H54 (cell line): Measurements from ENCODE around the gene NFATC4.
A peak's percentile ranks its signal among the peaks of the same experiment; 100 is the strongest.
"Not testable (repeated sequence)": the region's sequence is repeated elsewhere in the genome, so short reads cannot be mapped to it uniquely, and the experiment has no call there.

Source experiments
- DNase-seq: peaks from one replicate; pipeline ENCODE4 v3.0.0; 2011; ENCODE audit warnings: low spot score, mixed read lengths; ENCODE audit not compliant: insufficient read length
- FAIRE-seq: peaks from 3 replicates; lab custom pipeline; 2011; peaks lifted over from hg19 to GRCh38; lab: Jason Lieb, UNC
- POLR2A ChIP-seq: IDR thresholded peaks from 2 replicates; pipeline ENCODE4 v1.6.1; 2011; ENCODE audit warnings: low read depth, mild to moderate bottlenecking, low read length

The NFATC4 gene

DNA sequence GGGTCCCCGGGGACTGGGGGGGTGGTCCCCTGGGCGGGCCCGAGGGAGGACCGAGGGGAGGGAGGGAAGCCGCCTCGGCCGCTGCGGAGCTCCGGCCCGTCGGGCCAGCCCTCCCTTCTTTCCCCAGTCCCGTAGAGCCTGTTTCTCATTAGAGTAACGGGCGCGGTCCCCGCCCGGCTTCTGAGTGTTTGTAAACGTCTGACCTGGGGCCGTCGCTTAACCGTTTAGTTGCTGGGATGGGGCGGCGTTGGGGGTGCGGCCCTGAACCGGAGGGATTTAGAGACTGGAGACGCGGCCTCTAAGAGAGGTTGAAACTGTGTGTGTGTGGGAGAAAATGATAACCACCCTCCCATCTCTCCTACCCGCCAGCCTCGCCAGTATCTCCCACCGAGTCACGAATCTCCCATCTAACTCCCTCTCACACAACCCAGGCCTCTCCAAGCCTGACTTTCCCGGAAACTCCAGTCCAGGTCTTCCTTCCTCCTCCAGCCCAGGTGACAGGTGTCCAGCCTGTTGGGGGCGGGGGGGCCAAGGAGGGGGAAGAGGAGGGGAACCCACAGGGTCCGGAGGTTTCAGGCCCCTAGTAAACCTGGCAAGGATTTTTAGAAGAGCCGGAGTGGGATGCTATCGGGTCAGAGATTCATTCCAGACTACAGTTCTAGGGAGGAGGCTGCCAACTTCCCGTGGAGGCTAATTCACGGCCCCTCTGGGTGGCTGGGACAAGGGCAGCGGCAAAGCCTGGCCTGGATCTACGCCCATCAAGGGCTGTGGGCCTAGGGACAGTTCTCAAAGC is 1.1 kb upstream of the NFATC4 start:
- TF ChIP-seq POLR2A = no peak
- DNase-seq = peak; percentile 55
- FAIRE-seq = no peak

GRCh38 chr14:24368212-24368561 is 203 bp downstream of the NFATC4 start:
- FAIRE-seq (no peak), DNase-seq (no peak)
- no peak for TF ChIP-seq POLR2A

DNA sequence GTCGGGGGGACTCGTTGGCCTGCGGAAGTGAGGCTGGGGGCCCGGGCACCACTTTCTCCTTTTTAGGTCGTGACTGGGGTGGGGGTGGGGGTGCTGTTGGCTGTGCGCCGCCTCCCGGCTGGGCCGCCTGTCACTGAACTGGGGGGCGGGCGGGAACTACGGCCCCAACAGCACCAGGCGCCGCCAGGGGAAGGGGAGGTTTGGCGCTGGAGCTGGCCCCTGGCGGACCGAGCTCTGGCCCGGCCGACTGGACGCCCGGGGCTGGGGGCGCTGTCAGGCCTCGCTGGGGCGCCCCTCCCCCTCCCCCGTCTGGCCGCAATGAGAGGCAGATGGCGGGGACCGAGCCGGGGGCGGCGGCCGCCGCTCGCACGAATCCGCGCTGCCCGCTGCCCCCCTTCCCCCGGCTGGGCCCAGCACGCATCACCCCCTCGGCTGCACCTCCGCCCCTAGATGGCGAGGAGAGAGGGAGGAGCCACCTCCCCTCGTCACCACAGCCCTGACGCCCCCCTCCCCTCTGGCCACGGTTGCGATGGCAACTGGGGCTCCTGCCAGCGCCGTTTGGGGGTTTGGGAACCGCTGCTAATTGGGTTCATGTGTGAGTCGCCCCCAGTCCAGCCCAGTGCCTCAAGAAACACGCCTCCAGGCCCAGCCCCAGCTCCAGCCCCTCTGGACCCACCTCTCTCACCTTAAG is 723 bp downstream of the NFATC4 start:
- DNase-seq (no peak), FAIRE-seq (no peak)
- no peak for TF ChIP-seq POLR2A

DNA sequence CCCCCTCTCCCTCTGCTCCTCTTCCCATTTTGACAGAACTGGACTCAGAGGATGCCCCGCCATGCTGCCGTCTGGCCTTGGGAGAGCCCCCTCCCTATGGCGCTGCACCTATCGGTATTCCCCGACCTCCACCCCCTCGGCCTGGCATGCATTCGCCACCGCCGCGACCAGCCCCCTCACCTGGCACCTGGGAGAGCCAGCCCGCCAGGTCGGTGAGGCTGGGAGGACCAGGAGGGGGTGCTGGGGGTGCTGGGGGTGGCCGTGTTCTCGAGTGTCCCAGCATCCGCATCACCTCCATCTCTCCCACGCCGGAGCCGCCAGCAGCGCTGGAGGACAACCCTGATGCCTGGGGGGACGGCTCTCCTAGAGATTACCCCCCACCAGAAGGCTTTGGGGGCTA is 1.5 kb downstream of the NFATC4 start:
- no peak for FAIRE-seq

DNA sequence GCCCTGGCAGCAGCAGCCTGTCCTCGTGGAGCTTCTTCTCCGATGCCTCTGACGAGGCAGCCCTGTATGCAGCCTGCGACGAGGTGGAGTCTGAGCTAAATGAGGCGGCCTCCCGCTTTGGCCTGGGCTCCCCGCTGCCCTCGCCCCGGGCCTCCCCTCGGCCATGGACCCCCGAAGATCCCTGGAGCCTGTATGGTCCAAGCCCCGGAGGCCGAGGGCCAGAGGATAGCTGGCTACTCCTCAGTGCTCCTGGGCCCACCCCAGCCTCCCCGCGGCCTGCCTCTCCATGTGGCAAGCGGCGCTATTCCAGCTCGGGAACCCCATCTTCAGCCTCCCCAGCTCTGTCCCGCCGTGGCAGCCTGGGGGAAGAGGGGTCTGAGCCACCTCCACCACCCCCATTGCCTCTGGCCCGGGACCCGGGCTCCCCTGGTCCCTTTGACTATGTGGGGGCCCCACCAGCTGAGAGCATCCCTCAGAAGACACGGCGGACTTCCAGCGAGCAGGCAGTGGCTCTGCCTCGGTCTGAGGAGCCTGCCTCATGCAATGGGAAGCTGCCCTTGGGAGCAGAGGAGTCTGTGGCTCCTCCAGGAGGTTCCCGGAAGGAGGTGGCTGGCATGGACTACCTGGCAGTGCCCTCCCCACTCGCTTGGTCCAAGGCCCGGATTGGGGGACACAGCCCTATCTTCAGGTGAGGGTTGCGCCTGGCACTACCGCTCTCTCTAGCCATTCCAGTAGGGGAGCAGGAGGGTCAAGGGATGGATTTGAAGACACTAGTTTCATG is 2.1 kb downstream of the NFATC4 start:
- DNase-seq = no peak
- TF ChIP-seq POLR2A = no peak
- no peak for FAIRE-seq

More for the DNA sequence above, 1.5 kb downstream of the NFATC4 start:
- DNase-seq = no peak
- TF ChIP-seq POLR2A = no peak

DNA sequence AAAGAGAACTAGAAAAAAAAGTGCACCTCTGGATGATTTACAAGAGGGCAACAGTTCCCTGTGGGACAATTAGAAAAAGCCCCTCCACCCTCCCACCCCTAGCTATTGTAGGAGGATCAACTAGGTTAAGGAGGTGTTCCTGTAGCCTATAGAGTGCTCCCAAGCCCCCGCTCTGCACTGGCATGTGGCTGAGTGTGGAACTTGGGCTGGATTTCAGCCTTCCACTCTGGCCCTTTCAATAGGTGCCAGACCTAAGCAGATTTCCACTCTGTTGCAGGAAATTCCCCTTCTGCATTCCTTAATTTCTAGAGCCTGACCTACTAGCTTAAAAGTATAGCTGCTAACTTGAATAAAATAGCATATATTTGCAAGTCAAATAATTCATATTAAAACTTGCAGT is 2.8 kb downstream of the NFATC4 start:
- no peak for FAIRE-seq
- DNase-seq = no peak
- TF ChIP-seq POLR2A = no peak

DNA sequence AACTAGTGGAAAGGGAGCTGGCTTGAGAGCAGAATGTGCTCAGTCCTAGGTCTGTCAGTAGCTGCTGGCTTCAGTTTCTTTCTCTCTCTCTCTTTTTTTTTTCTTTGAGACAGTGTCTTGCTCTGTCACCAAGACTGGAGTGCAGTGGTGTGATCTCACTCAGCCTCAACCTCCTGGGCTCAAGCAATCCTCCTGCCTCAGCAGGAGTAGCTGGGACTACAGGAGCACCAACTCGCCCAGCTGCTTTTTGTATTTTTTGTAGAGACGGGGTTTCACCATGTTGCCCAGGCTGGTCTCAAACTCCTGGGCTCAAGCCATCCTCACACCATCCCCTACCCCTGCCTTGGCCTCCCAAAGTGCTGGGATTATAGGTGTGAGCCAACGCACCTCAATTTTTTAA is 3.6 kb downstream of the NFATC4 start:
- FAIRE-seq, DNase-seq: not testable (repeated sequence)

DNA sequence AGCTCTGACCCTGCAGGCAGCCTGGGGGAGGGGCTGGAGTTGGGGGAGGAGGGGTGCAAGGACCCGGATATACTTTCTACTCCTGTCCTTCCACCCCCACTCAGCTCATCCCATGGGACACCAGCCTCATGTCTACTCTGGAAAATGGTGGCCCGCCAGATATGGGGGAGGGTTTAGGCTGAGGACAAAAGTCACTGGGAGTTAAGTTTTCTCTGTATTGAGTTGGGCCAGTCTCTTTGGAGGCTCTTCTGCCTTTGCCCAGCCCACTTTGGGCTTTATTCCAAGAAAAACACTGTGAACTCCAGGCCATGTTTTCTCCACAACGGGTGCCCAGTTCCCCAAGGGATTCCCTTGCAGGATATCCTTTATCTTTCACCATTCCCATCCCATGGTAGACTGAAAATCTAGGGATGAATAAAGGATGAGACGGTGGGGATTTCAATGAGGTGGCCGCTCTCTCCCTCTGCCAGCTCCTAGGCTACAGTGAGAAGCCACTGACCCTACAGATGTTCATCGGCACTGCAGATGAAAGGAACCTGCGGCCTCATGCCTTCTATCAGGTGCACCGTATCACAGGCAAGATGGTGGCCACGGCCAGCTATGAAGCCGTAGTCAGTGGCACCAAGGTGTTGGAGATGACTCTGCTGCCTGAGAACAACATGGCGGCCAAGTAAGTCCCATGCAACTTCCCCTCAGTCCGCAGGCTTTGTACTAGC is 4.9 kb downstream of the NFATC4 start:
- TF ChIP-seq POLR2A = no peak
- FAIRE-seq = no peak
- no peak for DNase-seq

DNA sequence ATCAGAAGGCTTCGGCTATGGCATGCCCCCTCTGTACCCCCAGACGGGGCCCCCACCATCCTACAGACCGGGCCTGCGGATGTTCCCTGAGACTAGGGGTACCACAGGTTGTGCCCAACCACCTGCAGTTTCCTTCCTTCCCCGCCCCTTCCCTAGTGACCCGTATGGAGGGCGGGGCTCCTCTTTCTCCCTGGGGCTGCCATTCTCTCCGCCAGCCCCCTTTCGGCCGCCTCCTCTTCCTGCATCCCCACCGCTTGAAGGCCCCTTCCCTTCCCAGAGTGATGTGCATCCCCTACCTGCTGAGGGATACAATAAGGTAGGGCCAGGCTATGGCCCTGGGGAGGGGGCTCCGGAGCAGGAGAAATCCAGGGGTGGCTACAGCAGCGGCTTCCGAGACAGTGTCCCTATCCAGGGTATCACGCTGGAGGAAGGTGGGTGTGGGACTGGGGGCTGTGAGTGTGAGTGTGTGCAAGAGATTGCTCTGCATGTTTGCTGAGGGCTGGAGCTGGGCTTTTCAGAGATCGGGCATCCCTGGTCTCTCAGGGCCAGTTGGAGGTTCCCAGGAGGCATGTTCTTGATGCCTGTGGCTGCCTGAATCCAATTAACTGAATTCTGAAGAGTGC is 8.6 kb downstream of the NFATC4 start:
- no peak for TF ChIP-seq POLR2A
- no peak for FAIRE-seq
- DNase-seq = no peak

- TF ChIP-seq POLR2A = no peak
- FAIRE-seq = no peak
Measured at GRCh38 chr14:24377126-24377525, 9.1 kb downstream of the NFATC4 start.

GRCh38 chr14:24377657-24378056 is 9.7 kb downstream of the NFATC4 start:
- FAIRE-seq = no peak

More at GRCh38 chr14:24377126-24377525, 9.1 kb downstream of the NFATC4 start:
- DNase-seq = no peak

DNA sequence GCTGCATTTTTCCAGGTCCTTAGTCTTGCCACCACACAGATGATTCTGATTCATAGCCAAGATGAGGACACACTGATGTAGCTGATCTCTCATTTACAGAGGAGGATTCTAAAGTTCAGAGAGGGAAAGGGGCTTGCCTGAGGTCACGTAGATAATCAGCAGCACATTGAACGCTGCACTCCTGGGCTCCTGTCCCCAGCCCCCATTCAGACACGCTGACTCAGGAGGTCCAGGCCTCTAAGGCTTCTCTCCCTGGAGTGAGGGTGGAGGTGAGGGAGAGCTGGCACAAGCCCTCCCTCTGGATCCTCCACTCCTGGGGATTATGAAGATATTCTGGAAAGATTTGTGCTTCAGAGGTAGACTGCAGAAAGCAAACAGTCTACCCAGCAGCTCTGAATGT is 10.3 kb downstream of the NFATC4 start:
- FAIRE-seq (no peak), DNase-seq (no peak)
- TF ChIP-seq POLR2A = no peak

More at GRCh38 chr14:24377657-24378056, 9.7 kb downstream of the NFATC4 start:
- no peak for TF ChIP-seq POLR2A
- no peak for DNase-seq

DNA sequence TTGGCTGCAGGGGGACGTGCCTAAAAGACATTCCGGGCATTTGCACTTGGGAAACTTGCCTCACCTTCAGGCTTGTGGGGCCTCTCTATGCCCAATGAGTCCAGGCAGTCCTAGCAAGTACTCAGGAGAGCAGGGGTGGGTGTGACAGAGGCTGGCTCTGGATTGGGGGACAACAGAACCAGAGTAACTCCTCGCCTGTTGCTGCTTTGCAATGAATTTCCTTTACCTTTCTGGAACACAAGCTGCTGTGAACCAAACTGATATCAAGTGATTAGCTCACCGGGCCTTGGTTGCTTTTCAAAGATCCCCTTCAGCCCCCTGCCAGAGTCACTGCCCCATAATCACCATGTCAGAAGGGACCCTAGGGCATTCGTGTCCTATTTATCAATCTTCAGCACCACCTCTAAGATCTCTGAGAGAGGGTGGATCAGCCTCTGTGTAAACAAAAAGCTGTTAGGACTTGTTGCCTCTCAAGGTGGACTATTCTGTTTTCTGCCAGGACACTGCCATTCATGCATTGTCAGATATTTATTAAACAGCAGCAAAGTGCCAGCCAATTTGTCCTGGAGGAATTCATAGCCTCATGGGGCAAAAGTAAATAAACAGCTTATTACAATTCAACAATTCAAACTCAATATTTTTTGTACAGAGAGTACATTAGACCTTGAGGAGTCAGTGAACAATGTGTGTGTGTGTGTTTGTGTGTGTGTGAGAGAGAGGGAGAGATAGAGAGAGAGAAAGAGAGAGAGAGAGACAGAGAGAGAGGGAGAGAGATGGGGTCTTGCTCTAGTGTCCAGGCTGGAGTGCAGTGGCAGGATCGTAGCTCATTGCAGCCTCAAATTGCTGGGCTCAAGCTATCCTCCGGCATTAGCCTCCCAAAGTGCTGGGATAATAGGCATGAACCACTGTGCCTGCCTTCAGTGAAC is 11.3 kb downstream of the NFATC4 start:
- TF ChIP-seq POLR2A = no peak
- no peak for DNase-seq
- FAIRE-seq = no peak
